GM12878 (cell line): Measurements from ENCODE around the gene SHC2. TPM values are rescaled to one million over a fixed set of nuclear protein-coding genes. Genes with fewer than 3 reads are reported as not detected.

Source experiments
- ATAC-seq: fragments of 200-7000 bp; cut with Tn5 transposase; 3 replicates; pipeline ENCODE4 v1.9.1; 2020; ENCODE audit warnings: mild to moderate bottlenecking, moderate library complexity
- BruUV-seq: library from RNA; stranded (reverse); fragments of 400-500 nt; replicated peaks from 2 replicates; lab custom pipeline; 2021; lab: Mats Ljungman, UMichigan
- CTCF ChIA-PET: fragments of 300-600 bp; sonication (Branson Sonifier 250); formaldehyde crosslinking; extraction: SDS; loops from one replicate; lab custom pipeline; 2021; ENCODE audit warnings: inconsistent platforms; lab: Yijun Ruan, JAX
- POLR2A ChIA-PET: fragments of 350-600 bp; formaldehyde crosslinking; extraction: SDS; loops from one replicate; lab custom pipeline; 2021; ENCODE audit warnings: inconsistent platforms; lab: Charles Lee
- RAD21 ChIA-PET: fragments of 300-600 bp; sonication (Branson Sonifier 250); formaldehyde crosslinking; loops from one replicate; lab custom pipeline; 2023; ENCODE audit warnings: antibody characterized with exemption; ENCODE audit not compliant: unreplicated experiment; lab: Charles Lee
- SMC1A ChIA-PET: fragments of 300-600 bp; sonication (Branson Sonifier 250); formaldehyde crosslinking; loops from one replicate; lab custom pipeline; 2023; ENCODE audit not compliant: unreplicated experiment, uncharacterized antibody; lab: Charles Lee
- DNase-seq: peaks from one replicate; pipeline ENCODE4 v3.0.0-alpha.2; 2011; ENCODE audit warnings: low read depth, low spot score
- FAIRE-seq: peaks from 3 replicates; lab custom pipeline; 2011; peaks lifted over from hg19 to GRCh38; lab: Jason Lieb, UNC
- H2AFZ ChIP-seq: 2 replicates; pipeline ENCODE4 v1.6.0; 2011; ENCODE audit warnings: low read depth, low read length, control low read depth; ENCODE audit not compliant: control insufficient read depth
- H3K27ac ChIP-seq: 2 replicates; pipeline ENCODE4 v1.5.1; 2011; ENCODE audit warnings: control low read depth; ENCODE audit not compliant: control insufficient read depth, insufficient read depth
- H3K27me3 ChIP-seq, 2 experiments: replicated peaks in 1 of 2; 2 replicates each; pipeline versions ENCODE4 v1.6.0 to v1.6.1; 2011; ENCODE audit warnings: low read length in 1 of 2; ENCODE audit not compliant: control insufficient read depth in 2 of 2, insufficient read depth in 2 of 2
- H3K36me3 ChIP-seq, 2 experiments: 2 replicates each; pipeline ENCODE4 v1.5.1; 2011; ENCODE audit warnings: low read length in 1 of 2; ENCODE audit not compliant: control insufficient read depth in 2 of 2, insufficient read depth in 2 of 2
- H3K4me1 ChIP-seq: 2 replicates; pipeline ENCODE4 v1.6.1; 2011; ENCODE audit warnings: mild to moderate bottlenecking, low read length, moderate library complexity, mixed read lengths; ENCODE audit not compliant: control insufficient read depth, insufficient read depth
- H3K4me2 ChIP-seq: 2 replicates; pipeline ENCODE4 v1.6.0; 2011; ENCODE audit warnings: control low read depth; ENCODE audit not compliant: control insufficient read depth, insufficient read depth
- H3K4me3 ChIP-seq: fragments of 200-600 bp; sonication (generic); 2 replicates; pipeline ENCODE4 v1.5.1; 2016
- H3K79me2 ChIP-seq: 2 replicates; pipeline ENCODE4 v1.6.0; 2011; ENCODE audit warnings: low read length; ENCODE audit not compliant: control insufficient read depth, insufficient read depth
- H3K9ac ChIP-seq: 2 replicates; pipeline ENCODE4 v1.8.0; 2011; ENCODE audit warnings: low read length, control low read depth, mixed read lengths; ENCODE audit not compliant: control insufficient read depth, insufficient read depth
- H3K9me3 ChIP-seq: replicated peaks from 3 replicates; pipeline ENCODE4 v1.5.1; 2011; ENCODE audit warnings: mild to moderate bottlenecking, low read length; ENCODE audit not compliant: control insufficient read depth, insufficient read depth
- H4K20me1 ChIP-seq: 2 replicates; pipeline ENCODE4 v1.6.0; 2011; ENCODE audit not compliant: control insufficient read depth, insufficient read depth
- GABPA ChIP-seq: IDR thresholded peaks from 2 replicates; pipeline ENCODE4 v1.6.1; 2014; ENCODE audit warnings: antibody characterized with exemption, low read depth, mild to moderate bottlenecking, inconsistent platforms
- GATAD2B ChIP-seq: fragments of 450-650 bp; conservative IDR thresholded peaks from 2 replicates; pipeline ENCODE4 v1.6.1; 2017; ENCODE audit warnings: low read depth, mild to moderate bottlenecking, moderate library complexity
- IRF3 ChIP-seq: fragments of 450-650 bp; IDR thresholded peaks from 2 replicates; pipeline ENCODE4 v1.6.1; 2014; ENCODE audit warnings: mild to moderate bottlenecking
- NBN ChIP-seq: fragments of 450-650 bp; IDR thresholded peaks from 2 replicates; pipeline ENCODE4 v1.6.1; 2016
- NFIC ChIP-seq: IDR thresholded peaks from 2 replicates; pipeline ENCODE4 v1.6.1; 2012; ENCODE audit warnings: low read depth, mild to moderate bottlenecking, inconsistent platforms, low read length, moderate library complexity
- NKRF ChIP-seq: fragments of 450-650 bp; conservative IDR thresholded peaks from 2 replicates; pipeline ENCODE4 v1.6.1; 2017; ENCODE audit warnings: mild to moderate bottlenecking, moderate library complexity
- RELB ChIP-seq: fragments of 450-650 bp; IDR thresholded peaks from 2 replicates; pipeline ENCODE4 v1.6.1; 2017; ENCODE audit warnings: low read depth, mild to moderate bottlenecking, moderate library complexity
- REST ChIP-seq: IDR thresholded peaks from 2 replicates; pipeline ENCODE4 v1.6.1; 2012; ENCODE audit warnings: mild to moderate bottlenecking, low read depth, low read length
- SMAD1 ChIP-seq: fragments of 450-650 bp; IDR thresholded peaks from 2 replicates; pipeline ENCODE4 v1.6.1; 2018; ENCODE audit warnings: mild to moderate bottlenecking, low read depth; ENCODE audit not compliant: partially characterized antibody
- TCF12 ChIP-seq: IDR thresholded peaks from 2 replicates; pipeline ENCODE4 v1.6.1; 2011; ENCODE audit warnings: low read depth, mild to moderate bottlenecking, low read length
- WGBS: methylation state at CpG from one replicate; pipeline ENCODE4 v1.1.6; 2016; ENCODE audit warnings: low lambda C conversion rate; ENCODE audit not compliant: insufficient replicate concordance, insufficient coverage; ENCODE audit errors: missing lambda C conversion rate; 5-methylcytosine and 5-hydroxymethylcytosine counted together
- in situ Hi-C: fragments of 300-500 bp; cut with MboI; formaldehyde crosslinking; loops from 9 replicates; pipeline ENCODE4 v1.14.3; 2018; ENCODE audit warnings: mixed read lengths
- intact Hi-C: fragments of 100-400 bp; cut with micrococcal nuclease; formaldehyde crosslinking; loops from one replicate; pipeline ENCODE4 v1.14.2; 2022; ENCODE audit not compliant: unreplicated experiment
- polyA plus RNA-seq, 11 experiments: library from polyadenylated mRNA; depleted of rRNA in 4 of 11; unstranded in 6 of 11; stranded (reverse) in 5 of 11; fragments of >200 nt; fragmentation: Nextera tagmentation in 4 of 11; fragmentation: Illumina TruSeq in 1 of 11; extraction: Ambion mirVana in 4 of 11; extraction: Trizol in 1 of 11; gene quantifications; 1 replicate in 1 of 11; 2 replicates in 10 of 11; pipeline versions ENCODE4 v1.2.1 to v1.2.3, GENCODE V29; 2011 to 2016; ENCODE audit warnings: inconsistent platforms in 2 of 11, missing spikeins in 2 of 11, low read depth in 1 of 11
- total RNA-seq, 4 experiments: library from RNA; depleted of rRNA in 3 of 4; stranded (reverse); fragments of >200 nt in 3 of 4; fragmentation: Illumina TruSeq in 1 of 4; extraction: Trizol in 1 of 4; gene quantifications; 2 replicates each; pipeline versions ENCODE4 v1.2.1 to v1.2.3, GENCODE V29; 2013 to 2021

Gene SHC2
- total and polyA plus RNA-seq, 10 of the 15 experiments (the other 5 are each of a cell fraction or from before 2014, with no cell fraction given): 0.08 TPM; not detected in 9

GRCh38 chr19:465056-465816 is 4.4 kb upstream of the SHC2 start:
- H3K4me3 ChIP-seq: no peak overlapping the region
- POLR2A ChIA-PET: no interaction called here
- 0% methylated on average over 1 of the region's 3 CpGs for WGBS
- no peak overlapping the region for H2AFZ ChIP-seq
- no peaks in the 10 kb centered on the region for H3K27me3 ChIP-seq
- H4K20me1 ChIP-seq: no peaks in the 10 kb centered on the region
- no peaks in the 10 kb centered on the region for H3K9me3 ChIP-seq
- SMC1A ChIA-PET: no interaction called here
- no peaks in the 10 kb centered on the region for H3K4me1 ChIP-seq
- H3K27ac ChIP-seq: no peak overlapping the region
- H3K36me3 ChIP-seq: no peaks in the 10 kb centered on the region
- no peak for DNase-seq
- in situ Hi-C loops: no loop called here
- ATAC-seq: no peak
- H3K9ac ChIP-seq: no peak overlapping the region
- RAD21 ChIA-PET: no interaction called here
- BruUV-seq: no TSS peak
- TF ChIP-seq NBN (no peak), NKRF (no peak), NFIC (no peak), IRF3 (no peak), SMAD1 (no peak), TCF12 (no peak), GABPA (no peak), RELB (no peak), REST (no peak), GATAD2B (no peak)
- TF ChIP-seq, all 136 proteins: peak for 0
- CTCF ChIA-PET: no interaction called here
- Histone ChIP-seq H3K79me2 (no peaks in the 10 kb centered on the region), H3K4me2 (no peak overlapping the region)
- intact Hi-C loops: no loop called here
- FAIRE-seq: no peak
